HK-2 (cell line): ENCODE results near the gene PPOX.

Experiments
- DNase-seq: peaks from one replicate; pipeline ENCODE4 v3.0.0-alpha.2; 2018; ENCODE audit not compliant: unreplicated experiment

Gene PPOX

GRCh38 chr1:161197560-161198193, 31.5 kb downstream of the PPOX start:
- no peak for DNase-seq

- no peak for DNase-seq
These were observed 32.1 kb downstream of the PPOX start for GRCh38 chr1:161198194-161198896.

GRCh38 chr1:161198897-161199431, 32.7 kb downstream of the PPOX start, which contains the start of gene ADAMTS4:
TSS of gene ADAMTS4 (minus strand) at chr1:161199054. CDS start at chr1:161198627, 427 bp downstream.
- DNase-seq, result no peak

GRCh38 chr1:161199506-161200139, 33.4 kb downstream of the PPOX start:
- no peak for DNase-seq

GRCh38 chr1:161200421-161200991, 34.3 kb downstream of the PPOX start:
- DNase-seq, result no peak

GRCh38 chr1:161200992-161201835, 35.0 kb downstream of the PPOX start:
- DNase-seq, result no peak

- peak; percentile 96 for DNase-seq
These were observed 35.8 kb downstream of the PPOX start, which contains the start of gene NDUFS2 for GRCh38 chr1:161201836-161202712. TSS of gene NDUFS2 (plus strand) at chr1:161202367. CDS start at chr1:161202386, 19 bp downstream.

GRCh38 chr1:161206411-161207140, 40.4 kb downstream of the PPOX start:
- DNase-seq, result no peak

GRCh38 chr1:161207173-161207572, 40.9 kb downstream of the PPOX start:
- no peak for DNase-seq

- peak; percentile 76 for DNase-seq
These were observed 43.7 kb downstream of the PPOX start for GRCh38 chr1:161209790-161210409.

- no peak for DNase-seq
These were observed 48.1 kb downstream of the PPOX start for GRCh38 chr1:161214369-161214768.

- DNase-seq, result no peak
These were observed 48.9 kb downstream of the PPOX start, which contains the start of gene FCER1G for GRCh38 chr1:161215076-161215475. TSS of gene FCER1G (plus strand) at chr1:161215295. CDS start at chr1:161215322, 27 bp downstream.

- peak; percentile 67 for DNase-seq
These were observed 50.9 kb downstream of the PPOX start for GRCh38 chr1:161216945-161217712.

GRCh38 chr1:161217831-161218230, 51.6 kb downstream of the PPOX start:
- DNase-seq, result no peak

- DNase-seq, result no peak
These were observed 52.3 kb downstream of the PPOX start for GRCh38 chr1:161218301-161219077.

- DNase-seq, result no peak
These were observed 53.1 kb downstream of the PPOX start for GRCh38 chr1:161219078-161219892.

GRCh38 chr1:161220002-161220401, 53.8 kb downstream of the PPOX start:
- DNase-seq, result no peak
